ES-I3 (cell line): ENCODE data around the gene PLCXD1.
"Not testable (repeated sequence)": the region's sequence is repeated elsewhere in the genome, so short reads cannot be mapped to it uniquely, and the experiment has no call there.

Experiments
- H3K36me3 ChIP-seq: 2 replicates; pipeline ENCODE4 v1.6.1; 2013; ENCODE audit warnings: mild to moderate bottlenecking, low read length, control low read depth, moderate library complexity; ENCODE audit not compliant: insufficient read depth
- H3K4me1 ChIP-seq: 2 replicates; pipeline ENCODE4 v1.6.1; 2013; ENCODE audit warnings: mild to moderate bottlenecking, control low read depth, low read length; ENCODE audit not compliant: insufficient read depth
- H3K9ac ChIP-seq: 2 replicates; pipeline ENCODE4 v1.6.1; 2013; ENCODE audit warnings: low read depth, mild to moderate bottlenecking, low read length, moderate library complexity
- H3K9me3 ChIP-seq: 2 replicates; pipeline ENCODE4 v1.6.1; 2013; ENCODE audit warnings: mild to moderate bottlenecking, low read length, moderate library complexity; ENCODE audit not compliant: control insufficient read depth, insufficient read depth

The PLCXD1 gene, protein sequence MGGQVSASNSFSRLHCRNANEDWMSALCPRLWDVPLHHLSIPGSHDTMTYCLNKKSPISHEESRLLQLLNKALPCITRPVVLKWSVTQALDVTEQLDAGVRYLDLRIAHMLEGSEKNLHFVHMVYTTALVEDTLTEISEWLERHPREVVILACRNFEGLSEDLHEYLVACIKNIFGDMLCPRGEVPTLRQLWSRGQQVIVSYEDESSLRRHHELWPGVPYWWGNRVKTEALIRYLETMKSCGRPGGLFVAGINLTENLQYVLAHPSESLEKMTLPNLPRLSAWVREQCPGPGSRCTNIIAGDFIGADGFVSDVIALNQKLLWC

DNA sequence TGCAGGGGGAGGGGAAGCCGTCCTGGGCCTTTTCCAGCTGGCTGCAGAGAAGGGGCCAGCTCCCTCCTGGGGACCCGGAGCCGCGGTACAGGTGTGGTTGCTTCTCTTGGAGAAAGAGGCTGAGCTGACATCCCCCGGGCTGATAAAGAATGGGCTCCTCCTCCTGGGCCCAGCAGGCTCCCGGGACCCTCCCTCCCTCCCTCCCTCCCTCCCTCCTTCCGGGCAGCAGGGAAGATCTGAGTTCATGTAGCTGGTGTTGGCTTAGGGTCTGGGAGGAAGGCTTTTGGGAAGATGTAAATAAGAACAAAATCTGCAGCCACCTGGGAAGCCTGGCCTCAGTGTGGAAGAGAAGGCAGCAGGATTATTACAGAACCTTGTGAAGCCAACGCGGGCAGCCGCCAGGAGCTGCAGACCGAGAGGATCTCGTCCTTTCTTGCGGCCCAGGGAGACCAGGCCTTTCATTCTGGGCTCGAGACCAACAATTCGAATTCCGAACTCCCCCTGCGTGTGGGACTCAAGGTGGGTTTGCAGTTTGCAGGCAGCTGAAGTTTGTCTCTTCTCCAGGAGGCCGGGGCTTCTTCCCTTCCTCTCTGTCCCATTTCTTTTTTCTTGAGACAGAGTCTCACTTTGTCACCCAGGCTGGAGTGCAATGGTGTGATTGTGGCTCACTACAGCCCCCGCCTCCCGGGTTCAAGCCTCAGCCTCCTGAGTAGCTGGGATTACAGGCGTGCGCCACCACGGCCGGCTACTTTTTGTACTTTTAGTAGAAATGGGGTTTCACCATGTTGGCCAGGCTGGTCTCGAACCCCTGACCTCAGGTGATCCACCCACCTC is at the start of gene PLCXD1:
TSS of gene PLCXD1 (plus strand) at position 216 of the 834 bp plus-strand sequence. CDS start 2,807 bp downstream, outside the sequence.
- H3K9ac ChIP-seq, result peak within 1 kb of the TSS; percentile 85
- H3K9me3 ChIP-seq, result no peaks in the 10 kb centered on the region
- peaks cover 11% of the 10 kb centered on the region; the same call in 1 of the 2 replicates for H3K4me1 ChIP-seq
- H3K36me3 ChIP-seq, result peaks cover 18% of the 10 kb centered on the region

DNA sequence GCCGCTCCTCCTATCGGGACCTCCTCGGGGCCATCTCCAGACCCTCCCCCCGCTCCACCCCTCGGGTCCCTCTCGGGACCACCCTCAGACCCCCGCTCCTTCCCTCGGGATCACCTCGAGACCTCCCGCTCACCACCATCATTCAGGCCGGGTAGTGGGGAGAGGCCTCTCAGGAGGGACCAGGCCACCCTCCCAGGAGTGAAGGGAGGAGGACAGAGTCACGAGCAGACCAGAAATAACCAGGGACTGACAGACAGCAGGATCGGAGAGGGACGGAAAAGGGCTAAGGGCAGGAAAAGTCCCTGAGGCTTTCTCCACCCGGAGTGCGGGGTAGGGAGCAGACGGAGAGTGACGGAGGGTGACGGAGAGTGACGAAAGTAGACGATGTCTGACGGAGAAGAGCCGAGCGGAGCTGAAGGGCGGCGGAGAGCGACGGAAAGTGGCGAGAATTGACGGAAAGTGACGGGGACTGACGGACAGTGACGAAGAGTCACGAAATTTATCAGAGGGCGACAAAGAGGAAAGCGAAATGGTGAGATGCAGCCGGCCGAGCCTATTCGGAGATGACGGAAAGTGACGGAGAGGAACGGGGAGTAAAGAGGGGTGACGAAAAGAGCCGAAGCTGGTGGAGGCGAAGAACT is 49.4 kb upstream of the PLCXD1 start:
- H3K9me3 ChIP-seq, H3K36me3 ChIP-seq, H3K4me1 ChIP-seq, H3K9ac ChIP-seq: not testable (repeated sequence)

DNA sequence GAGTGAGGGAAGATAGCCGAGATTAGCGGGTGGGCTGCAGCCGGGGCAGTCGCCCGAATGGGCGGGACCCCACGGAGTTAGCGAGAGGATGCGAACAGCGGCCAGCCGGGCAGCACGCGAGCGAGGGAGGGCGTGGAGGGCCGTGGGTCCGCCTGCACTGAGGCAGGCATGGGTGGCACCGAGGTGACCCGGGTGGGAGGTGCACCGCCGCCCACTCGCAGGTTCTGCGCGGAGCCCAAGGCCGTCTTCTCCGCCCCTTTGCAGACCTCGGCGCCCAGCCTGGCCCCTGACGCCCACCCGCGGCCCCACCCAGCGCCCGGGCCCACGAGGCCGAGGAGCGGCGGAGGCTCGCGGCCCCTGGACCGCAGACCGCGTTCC is 48.9 kb upstream of the PLCXD1 start:
- not testable (repeated sequence) for H3K36me3 ChIP-seq, H3K9me3 ChIP-seq, H3K9ac ChIP-seq, H3K4me1 ChIP-seq

DNA sequence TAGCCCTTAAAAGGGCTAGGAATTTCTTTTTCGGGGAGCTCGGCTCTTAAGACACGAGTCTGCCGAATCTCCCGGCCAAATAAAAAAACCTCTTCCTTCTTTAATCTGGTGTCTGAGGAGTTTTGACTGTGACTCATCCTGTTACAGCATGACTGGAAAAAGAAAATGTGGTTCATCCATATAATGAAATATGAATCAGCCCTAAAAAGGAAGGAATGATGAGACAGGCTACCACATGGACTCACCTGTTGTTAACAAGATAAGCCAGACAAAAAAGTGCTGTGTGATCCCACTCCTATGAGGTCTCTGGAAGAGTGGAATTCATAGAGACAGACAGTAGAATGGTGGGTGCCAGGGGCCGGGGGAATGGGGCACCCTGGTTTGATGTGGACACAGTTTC is 45.0 kb upstream of the PLCXD1 start:
- H3K4me1 ChIP-seq, H3K36me3 ChIP-seq, H3K9me3 ChIP-seq, H3K9ac ChIP-seq: not testable (repeated sequence)

DNA sequence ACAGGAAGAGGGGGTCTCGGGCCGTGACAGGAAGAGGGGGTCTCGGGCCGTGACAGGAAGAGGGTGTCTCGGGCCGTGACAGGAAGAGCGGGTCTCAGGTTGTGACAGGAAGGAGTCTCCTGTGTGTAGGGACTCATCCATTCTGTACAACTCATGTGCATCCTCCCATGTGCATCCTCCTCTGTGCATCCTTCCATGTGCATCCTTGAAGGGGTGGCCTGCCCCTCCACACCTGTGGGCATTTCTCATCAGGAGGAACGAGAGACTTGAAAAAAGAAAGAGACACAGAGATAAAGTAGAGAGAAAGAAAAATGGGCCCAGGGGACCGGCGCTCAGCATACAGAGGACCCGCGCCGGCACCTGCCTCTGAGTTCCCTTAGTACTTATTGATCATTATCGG is 30.2 kb upstream of the PLCXD1 start:
- H3K9ac ChIP-seq, result no peak overlapping the region

DNA sequence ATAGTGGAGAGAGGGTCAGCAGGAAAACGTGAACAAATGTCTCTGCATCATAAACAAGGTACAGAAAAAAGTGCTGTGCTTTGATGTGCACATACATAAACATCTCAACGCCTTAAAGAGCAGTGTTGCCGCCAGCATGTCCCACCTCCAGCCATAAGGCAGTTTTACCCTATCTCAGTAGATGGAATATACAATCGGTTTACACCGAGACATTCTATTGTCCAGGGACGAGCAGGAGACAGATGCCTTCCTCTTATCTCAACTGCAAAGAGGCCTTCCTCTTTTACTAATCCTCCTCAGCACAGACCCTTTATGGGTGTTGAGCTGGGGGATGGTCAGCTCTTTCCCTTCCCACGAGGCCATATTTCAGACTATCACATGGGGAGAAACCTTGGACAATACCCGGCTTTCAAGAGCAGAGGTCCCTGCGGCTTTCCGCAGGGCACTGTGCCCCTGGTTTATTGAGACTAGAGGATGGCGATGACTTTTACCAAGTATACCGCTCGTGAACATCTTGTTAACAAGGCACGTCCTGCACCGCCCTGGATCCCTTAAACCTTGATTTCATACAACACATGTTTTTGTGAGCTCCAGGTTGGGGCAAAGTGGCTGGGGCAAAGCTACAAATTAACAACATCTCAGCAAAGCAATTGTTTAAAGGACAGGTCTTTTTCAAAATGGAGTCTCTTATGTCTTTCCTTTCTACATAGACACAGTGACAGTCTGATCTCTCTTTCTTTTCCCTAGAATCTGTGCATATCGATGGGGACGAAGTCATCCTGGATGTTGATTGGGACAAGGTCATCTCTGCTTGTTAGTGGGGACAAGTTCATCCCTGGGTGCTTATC is 29.6 kb upstream of the PLCXD1 start:
- H3K36me3 ChIP-seq, H3K9me3 ChIP-seq, H3K9ac ChIP-seq, H3K4me1 ChIP-seq: not testable (repeated sequence)

More for the DNA sequence above, 30.2 kb upstream of the PLCXD1 start:
- H3K9me3 ChIP-seq, result no peaks in the 10 kb centered on the region
- no peaks in the 10 kb centered on the region for H3K36me3 ChIP-seq
- H3K4me1 ChIP-seq, result no peaks in the 10 kb centered on the region

DNA sequence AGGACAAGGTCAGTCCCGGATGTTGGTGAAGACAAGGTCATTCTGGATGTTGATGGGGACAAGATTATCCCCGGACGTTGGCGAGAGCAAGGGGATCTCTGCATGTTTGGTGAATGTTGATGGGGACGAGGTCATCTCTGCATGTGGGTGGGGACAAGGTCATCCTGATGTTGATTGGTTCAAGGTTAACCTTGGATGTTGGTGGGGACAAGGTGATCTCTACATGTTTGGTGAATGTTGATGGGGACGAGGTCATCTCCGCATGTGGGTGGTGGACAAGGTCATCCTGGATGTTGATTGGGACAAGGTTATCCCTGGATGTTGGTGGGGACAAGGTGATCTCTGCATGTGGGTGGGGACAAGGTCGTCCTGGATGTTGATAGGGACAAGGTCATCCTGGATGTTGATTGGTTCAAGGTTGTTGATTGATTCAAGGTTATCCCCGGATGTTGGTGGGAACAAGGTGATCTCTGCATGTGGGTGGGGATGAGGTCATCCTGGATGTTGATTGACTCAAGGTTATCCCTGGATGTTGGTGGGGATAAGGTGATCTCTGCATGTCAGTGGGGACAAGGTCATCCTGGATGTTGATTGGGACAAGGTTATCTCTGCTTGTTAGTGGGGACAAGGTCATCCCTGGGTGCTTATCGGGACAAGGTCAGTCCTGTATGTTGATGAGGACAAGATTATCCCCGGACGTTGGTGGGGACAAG is 28.8 kb upstream of the PLCXD1 start:
- Histone ChIP-seq H3K9ac (no peak overlapping the region), H3K4me1 (no peaks in the 10 kb centered on the region), H3K9me3 (no peaks in the 10 kb centered on the region)

DNA sequence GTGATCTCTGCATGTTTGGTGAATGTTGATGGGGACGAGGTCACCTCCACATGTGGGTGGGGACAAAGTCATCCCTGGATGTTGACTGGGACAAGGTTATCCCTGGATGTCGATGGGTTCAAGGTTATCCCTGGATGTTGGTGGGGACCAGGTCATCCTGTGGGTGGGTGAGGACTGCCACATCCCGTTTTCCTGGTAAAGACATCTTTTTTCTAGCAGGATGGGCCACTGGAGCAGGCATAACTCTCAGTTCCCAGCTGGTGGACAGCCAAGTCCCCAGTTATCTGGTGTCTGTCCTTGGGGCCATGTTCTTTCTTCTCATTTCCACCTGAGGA is 28.3 kb upstream of the PLCXD1 start:
- Histone ChIP-seq H3K4me1 (no peaks in the 10 kb centered on the region), H3K9ac (no peak overlapping the region), H3K36me3 (no peaks in the 10 kb centered on the region), H3K9me3 (no peaks in the 10 kb centered on the region)

More for the DNA sequence above, 28.8 kb upstream of the PLCXD1 start:
- H3K36me3 ChIP-seq, result no peaks in the 10 kb centered on the region

DNA sequence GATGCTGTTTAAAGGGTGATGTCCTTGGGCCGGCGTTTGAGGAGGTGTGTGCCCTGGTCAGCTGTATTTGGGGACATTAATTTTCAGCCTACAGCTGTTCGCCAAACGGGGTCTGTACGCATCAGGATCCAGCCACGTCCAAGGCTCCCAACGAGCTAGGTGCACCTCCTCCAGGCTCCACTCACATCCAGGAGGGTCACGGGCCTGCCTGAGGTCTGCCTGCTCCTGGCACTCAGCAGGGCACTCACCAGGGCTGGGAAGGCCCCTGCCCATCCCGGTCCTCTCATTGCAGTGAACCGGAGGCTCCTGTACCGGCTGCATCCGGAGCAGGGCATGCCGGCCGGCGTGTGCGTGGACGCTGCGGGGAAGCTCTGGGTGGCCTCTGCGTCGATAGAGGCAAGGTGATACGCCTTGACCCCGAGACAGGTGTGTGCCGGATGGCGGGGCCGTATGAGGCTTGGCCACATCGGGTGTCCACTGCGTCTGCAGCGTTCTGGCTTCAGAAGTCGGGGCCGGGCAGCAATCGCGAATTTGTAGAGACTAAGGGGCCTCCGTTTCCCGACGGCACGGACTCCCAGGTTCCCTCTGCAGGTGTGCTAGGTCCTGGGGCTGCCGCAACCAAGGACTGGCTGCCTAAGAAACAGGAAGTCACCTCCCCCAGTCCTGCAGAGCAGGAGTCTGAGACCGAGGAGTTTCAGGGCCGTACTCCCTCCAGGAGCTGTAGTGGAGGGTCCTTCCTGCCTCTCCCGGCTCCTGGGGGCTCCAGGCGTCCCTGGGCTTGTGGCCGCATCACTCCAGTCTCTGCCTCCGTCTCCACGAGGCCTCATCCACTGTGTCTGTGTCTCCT is 27.5 kb upstream of the PLCXD1 start:
- no peaks in the 10 kb centered on the region for H3K4me1 ChIP-seq
- no peaks in the 10 kb centered on the region for H3K9me3 ChIP-seq
- H3K36me3 ChIP-seq, result no peaks in the 10 kb centered on the region
- H3K9ac ChIP-seq, result no peak overlapping the region

DNA sequence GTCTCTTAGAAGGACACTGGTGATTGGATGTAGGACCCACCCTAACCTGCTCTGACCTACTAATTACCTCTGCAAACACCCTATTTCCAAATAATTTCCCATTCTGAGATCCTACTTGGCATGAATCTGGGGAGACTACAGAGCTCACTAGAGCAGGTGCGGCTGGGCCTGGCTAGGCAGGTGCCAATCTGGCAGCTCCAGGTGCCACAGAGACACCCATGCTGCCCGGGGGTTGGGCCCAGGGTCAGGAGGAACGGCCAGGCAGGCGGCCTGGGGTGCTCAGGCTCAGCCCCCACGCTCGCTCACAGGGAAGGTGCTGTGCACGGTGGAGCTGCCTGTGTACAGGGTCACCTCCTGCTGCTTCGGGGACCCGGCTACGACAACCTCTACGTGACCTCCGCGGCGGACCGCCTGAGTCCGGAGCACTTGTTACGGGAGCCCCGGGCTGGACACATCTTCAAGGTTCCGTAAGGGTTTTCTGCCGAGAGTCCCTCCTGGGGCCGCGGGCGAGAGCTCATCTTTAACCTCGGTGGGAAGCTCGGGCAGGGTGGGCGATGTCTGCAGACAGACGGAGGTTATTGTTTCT is 26.5 kb upstream of the PLCXD1 start:
- no peaks in the 10 kb centered on the region for H3K9me3 ChIP-seq
- H3K36me3 ChIP-seq, result no peaks in the 10 kb centered on the region
- H3K4me1 ChIP-seq, result no peaks in the 10 kb centered on the region; the same call in 1 of the 2 replicates
- no peak overlapping the region for H3K9ac ChIP-seq

DNA sequence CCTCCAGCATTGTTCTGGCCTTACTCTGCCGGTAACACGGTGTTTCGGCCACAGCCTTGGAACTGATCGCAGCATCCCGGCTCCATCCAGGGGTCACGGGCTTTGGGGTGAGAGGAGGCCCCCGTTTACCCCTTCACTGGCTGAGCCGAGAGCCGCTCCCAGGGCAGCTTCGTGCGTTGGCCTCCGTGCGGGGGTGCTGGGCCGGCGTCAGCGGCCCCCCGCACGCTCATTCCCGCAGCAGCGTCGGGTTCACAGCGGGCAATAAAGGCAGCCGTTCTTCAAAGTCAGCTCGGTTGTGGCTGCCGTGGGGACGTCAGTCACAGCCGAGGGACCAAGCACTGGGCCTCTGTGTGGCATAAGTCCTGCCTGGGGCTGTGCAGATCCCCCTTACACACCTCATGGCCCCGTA is 25.3 kb upstream of the PLCXD1 start:
- Histone ChIP-seq H3K4me1 (no peaks in the 10 kb centered on the region; the same call in 1 of the 2 replicates), H3K9me3 (no peaks in the 10 kb centered on the region), H3K9ac (no peak overlapping the region), H3K36me3 (no peaks in the 10 kb centered on the region)

DNA sequence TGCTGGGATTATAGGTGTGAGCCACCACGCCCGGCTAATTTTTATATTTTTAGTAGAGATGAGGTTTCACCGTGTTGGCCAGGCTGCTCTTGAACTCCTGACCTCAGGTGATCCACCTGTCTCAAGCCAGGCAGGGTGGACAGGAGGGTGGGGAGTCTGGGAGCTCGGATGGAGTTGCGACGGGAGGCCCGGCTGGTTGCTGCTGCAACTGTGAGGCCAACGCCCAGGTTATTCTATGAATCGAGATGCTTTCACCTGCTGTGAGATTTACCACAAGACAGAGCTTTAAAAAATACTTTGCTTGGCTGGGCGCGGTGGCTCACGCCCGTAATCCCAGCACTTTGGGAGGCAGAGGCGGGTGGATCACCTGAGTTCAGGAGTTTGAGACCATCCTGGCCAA is 24.1 kb upstream of the PLCXD1 start:
- not testable (repeated sequence) for H3K36me3 ChIP-seq, H3K9ac ChIP-seq, H3K4me1 ChIP-seq, H3K9me3 ChIP-seq
